NCI-H1930 (cell line): Measurements from ENCODE around the gene CABLES1.

Experiments used
- DNase-seq, 2 experiments: peaks; one replicate each; lab custom pipeline; 2025; lab: John Stamatoyannopoulos, UW

The CABLES1 gene

DNA sequence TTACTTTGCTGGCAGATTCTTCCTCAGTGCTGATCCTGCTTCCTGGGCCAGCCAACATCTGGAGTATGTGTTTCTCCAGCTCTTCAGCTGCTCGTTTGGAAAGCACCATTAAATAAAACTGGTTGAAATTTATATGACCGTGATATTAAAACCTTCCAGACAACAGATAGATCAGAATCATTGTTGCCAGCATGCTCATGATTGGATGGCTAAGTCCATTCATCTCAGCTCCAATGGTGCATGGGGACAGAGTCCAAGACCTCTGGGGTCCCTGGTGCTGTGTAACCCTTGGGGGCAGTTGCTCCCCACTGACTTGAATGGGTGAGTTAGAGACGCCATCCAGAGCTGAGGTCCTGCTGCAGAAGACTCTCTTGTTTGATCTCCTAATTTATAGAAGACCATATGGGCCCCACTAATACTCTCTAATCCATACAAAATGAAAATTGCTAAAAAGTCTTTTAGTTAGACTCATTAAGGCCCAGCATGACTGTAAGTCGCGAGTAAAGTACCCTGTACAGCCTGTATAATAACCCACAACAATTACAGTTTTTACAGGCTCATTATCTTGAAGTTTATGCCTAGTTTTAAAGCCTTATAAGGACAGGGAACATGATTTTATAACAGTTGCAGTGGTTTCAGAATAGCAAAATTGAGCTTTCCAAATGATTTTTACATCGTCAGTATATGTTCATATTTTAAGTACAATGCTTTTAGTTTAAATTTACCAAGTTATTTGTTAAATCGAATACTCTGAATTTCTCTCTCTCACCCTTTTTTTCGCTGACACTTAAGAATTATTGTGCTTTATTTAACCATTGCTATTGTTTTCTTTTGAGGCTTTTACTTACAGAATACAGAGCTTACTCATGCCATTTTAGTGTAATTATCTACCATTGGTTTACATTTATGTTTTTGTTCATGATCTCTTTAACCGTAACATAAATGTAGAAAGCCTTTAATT lies 60.0 kb downstream of the CABLES1 start:
- no peak for DNase-seq

DNA sequence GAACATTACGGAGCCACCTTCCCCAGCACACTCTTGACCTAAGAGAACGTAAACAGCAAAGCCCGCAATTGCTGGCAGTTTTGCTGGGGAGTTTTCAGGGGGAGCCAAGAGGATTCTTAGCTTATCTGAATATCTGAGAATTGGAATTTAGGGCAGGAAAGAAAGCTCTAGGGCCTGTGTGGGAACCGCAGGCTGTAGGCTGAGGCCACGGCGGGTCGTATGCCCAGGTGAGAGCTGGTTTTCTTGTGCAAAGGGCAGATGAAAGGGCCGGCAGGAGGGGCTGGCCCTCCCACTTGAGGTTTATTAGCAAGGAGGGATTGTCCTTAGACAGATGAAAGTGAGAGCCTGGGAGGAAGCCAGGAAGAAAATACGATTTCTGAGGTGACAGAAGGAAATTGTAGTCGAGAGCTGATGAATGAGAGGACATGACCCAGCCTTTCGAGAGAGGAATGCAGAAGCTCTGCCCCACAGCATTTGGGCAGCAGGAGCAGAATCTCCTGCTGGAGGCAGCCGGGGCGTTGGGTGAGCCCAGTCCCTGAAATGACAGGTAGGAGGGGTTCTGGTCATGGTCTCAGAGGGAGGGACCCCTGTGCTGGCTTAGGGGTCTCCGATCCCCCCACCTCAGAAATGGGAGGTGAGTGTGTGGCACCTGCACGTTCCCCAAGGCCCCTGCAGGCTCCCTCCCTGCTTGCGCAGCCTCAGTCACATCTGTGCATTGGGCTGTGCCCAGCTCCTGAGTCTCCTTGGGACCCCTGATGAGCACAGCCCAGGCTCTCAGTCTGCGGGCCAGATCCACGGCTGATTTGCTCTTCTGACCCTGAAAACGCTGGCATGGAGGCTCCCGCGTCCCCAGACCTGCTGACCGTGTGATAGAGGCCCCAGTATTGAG lies 61.1 kb downstream of the CABLES1 start:
- DNase-seq, result no peak

DNA sequence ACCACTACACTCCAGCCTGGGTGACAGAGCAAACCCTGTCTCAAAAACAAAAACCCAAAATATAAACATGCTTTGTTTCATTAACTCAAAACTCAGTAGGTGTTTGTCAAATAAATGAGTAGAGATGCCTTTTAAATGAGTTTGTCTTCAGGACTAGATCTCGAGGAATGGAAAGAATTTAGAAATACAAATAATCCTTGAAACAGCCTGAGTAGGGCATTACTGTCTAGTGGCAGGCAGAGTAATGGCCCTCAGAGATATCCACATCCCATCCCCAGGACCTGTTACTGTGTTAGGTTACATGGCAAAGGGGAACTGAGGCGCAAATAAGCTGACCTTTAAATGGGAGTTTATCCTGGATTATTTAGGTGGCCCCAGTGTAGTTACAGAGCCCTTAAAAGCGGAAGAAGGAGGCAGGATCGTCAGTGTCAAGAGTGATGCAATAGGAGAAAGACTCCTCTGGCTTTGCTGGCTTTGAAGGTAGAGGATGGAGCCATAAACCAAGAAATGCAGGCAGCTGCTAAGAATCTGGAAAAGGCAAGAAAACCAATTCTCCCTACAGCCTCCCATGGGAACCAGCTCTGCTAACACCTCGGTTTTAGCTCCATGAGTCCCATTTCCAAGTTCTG lies 63.0 kb downstream of the CABLES1 start:
- no peak for DNase-seq

- no peak for DNase-seq
These were observed 65.5 kb downstream of the CABLES1 start for GRCh38 chr18:23200756-23201155.

DNA sequence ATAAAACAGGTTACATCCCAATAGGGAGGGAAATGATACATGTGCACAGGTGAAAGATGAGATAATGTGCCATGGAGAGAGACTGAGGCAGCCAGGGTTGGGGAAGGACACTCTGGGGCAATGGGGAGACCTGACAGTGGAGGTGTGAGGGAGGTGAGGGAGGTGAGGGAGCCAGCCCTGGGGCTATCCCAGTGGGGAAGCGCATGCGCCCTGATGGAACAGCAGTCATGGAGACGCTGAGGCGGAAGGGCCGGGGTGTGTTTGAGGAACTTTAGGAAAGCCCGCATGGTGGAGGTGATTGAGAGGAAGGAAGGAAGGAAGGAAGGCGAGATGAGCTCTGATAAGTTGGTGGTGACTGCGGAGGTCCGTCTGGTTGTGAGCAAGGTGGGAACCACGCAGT lies 66.5 kb downstream of the CABLES1 start:
- DNase-seq, result no peak

- no peak for DNase-seq
These were observed 68.7 kb downstream of the CABLES1 start for GRCh38 chr18:23203891-23204432.

GRCh38 chr18:23204589-23205235 lies 69.4 kb downstream of the CABLES1 start:
- no peak for DNase-seq

- no peak for DNase-seq
These were observed 70.7 kb downstream of the CABLES1 start for GRCh38 chr18:23205980-23206379.

- DNase-seq, result no peak
These were observed 72.1 kb downstream of the CABLES1 start for GRCh38 chr18:23207191-23207955.

DNA sequence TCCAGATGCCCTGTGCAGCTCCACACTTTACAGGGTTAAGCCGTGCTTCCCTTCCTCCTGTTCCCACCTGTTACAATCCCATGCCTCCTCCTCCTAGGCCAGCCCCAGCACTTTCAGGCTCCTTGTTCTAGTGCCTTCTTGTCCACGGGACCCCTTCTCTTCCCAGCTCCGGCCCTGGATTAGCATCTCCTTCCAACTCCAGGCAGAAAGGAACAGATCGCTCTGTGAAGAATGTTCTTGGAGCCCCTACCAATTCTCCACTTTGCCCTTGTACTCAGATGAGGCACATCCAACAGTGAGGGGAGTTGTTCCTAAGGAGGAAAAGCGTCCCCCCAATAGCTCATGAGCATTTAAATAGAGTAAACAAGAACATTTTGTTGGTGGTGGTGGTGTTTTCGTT lies 72.7 kb downstream of the CABLES1 start:
- DNase-seq, result no peak

- no peak for DNase-seq
These were observed 73.3 kb downstream of the CABLES1 start for GRCh38 chr18:23208600-23208999.

DNA sequence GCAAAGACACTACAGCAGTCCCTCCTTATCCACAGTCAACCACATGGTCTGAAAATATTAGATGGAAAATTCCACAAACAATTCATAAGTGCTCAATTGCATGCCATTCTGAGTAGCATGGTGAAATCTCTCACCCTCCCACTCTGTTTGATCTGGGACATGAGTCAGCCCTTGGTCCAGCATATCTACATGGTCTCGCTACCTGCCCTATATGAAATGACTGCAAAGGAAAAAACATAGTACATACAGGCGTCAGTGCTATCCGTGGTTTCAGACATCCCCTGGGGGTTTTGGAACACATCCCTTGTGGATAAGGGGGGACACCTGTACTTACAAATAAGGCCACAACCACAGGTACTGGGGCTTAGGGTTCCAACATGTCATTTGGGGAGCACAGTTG lies 73.7 kb downstream of the CABLES1 start:
- no peak for DNase-seq

GRCh38 chr18:23209796-23210195 lies 74.5 kb downstream of the CABLES1 start:
- DNase-seq, result no peak

GRCh38 chr18:23210526-23210925 lies 75.2 kb downstream of the CABLES1 start:
- no peak for DNase-seq

GRCh38 chr18:23211146-23211545 lies 75.9 kb downstream of the CABLES1 start:
- no peak for DNase-seq

DNA sequence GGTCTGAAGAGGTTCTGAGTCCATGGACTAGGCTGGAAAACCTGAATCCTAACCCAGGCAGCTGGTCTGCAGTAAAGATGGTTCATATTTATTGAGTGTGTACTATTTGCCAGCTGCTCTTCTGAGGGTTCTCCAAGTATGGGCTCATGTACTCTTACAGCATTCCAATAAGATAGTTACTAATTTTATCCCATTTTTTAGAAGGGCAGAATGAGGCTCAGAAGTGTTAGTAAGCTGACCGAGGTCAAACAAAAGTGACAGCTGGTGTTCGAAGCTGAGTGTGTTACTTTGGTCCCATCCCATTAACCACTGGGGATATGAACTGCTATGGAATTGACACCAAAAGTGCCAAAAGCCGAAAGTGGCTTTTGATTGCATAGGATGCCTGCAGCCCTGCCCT lies 76.9 kb downstream of the CABLES1 start:
- DNase-seq, result no peak

GRCh38 chr18:23213200-23213599 lies 77.9 kb downstream of the CABLES1 start:
- DNase-seq, result no peak

DNA sequence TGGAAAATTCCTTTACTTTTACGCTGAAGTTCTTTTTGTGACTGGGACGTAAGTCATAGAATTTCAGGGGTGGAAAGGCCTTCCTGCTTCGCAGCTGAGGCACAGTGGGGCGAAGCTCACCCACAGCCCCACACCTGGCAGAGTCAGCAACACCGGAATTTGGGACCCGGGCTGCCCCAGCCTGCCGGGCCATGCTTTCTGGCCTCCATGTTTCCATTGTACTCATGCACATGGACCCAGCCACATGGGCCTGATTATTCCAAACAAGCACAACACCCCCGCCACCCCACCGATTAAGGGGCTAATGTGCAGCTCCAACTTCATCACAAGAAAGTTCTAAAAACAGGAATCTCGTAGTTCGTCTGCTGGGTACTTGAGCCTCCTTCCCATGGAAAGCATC lies 82.5 kb downstream of the CABLES1 start:
- no peak for DNase-seq

GRCh38 chr18:23220355-23220754 lies 85.1 kb downstream of the CABLES1 start:
- no peak for DNase-seq

GRCh38 chr18:23223641-23224040 lies 88.4 kb downstream of the CABLES1 start:
- no peak for DNase-seq

- no peak for DNase-seq
These were observed 90.2 kb downstream of the CABLES1 start for GRCh38 chr18:23225503-23225902.
